GM10266 (cell line): ENCODE results near the gene TIGD2.
A peak's percentile ranks its signal among the peaks of the same experiment; 100 is the strongest.

ENCODE experiments used
- DNase-seq: peaks from one replicate; pipeline ENCODE4 v3.0.0; 2012; ENCODE audit errors: extremely low spot score
- TF ChIP-seq, protein P1 (sequence below): IDR thresholded peaks from 2 replicates; pipeline ENCODE4 v1.5.1; 2012; ENCODE audit warnings: mild to moderate bottlenecking, low read depth; ENCODE audit not compliant: control insufficient read depth, insufficient read depth; ENCODE audit errors: missing control alignments

TIGD2 gene

GRCh38 chr4:89108091-89108490 is 3.2 kb upstream of the TIGD2 start:
- TF ChIP-seq, protein P1, sequence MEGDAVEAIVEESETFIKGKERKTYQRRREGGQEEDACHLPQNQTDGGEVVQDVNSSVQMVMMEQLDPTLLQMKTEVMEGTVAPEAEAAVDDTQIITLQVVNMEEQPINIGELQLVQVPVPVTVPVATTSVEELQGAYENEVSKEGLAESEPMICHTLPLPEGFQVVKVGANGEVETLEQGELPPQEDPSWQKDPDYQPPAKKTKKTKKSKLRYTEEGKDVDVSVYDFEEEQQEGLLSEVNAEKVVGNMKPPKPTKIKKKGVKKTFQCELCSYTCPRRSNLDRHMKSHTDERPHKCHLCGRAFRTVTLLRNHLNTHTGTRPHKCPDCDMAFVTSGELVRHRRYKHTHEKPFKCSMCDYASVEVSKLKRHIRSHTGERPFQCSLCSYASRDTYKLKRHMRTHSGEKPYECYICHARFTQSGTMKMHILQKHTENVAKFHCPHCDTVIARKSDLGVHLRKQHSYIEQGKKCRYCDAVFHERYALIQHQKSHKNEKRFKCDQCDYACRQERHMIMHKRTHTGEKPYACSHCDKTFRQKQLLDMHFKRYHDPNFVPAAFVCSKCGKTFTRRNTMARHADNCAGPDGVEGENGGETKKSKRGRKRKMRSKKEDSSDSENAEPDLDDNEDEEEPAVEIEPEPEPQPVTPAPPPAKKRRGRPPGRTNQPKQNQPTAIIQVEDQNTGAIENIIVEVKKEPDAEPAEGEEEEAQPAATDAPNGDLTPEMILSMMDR: no peak
- DNase-seq: no peak

GRCh38 chr4:89109841-89110540 is 1.3 kb upstream of the TIGD2 start:
- TF ChIP-seq, protein P1: no peak
- no peak for DNase-seq

DNA sequence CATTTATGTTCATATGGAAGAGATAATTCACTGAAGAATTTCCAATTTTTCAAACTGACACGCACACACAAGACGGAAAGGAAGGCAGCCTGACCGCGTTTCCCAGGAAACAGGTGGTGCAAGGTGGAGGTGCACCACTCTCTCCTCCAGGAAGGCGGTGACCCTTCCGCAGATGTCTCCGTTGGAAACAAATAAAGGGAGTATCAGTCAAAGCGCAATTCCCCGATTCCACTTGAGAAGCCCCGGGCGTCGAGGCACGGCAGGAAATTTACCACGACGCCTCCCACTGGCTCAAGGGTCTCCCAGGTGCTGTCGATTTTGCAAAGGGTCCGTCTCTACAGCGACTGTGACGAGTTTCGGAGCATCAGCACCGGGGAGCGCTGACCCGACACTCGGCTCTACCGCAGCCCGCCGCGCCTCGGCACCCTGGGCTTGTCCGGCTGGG is 770 bp upstream of the TIGD2 start:
- no peak for DNase-seq
- TF ChIP-seq, protein P1: no peak

- no peak for DNase-seq
- TF ChIP-seq, protein P1: no peak
Measured at GRCh38 chr4:89111833-89112563, 665 bp downstream of the TIGD2 start.

DNA sequence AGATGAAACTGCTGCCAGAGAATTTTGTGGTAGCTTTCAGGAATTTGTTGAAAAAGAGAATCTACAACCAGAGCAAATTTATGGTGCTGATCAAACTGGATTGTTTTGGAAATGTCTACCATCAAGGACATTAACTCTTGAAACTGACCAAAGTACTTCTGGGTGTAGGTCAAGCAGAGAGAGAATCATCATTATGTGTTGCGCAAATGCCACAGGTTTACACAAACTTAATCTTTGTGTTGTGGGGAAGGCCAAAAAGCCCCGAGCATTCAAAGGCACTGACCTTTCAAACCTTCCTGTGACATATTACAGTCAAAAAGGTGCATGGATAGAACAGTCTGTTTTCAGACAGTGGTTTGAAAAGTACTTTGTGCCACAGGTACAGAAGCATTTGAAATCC is 2.1 kb downstream of the TIGD2 start:
- no peak for DNase-seq
- TF ChIP-seq, protein P1: no peak

DNA sequence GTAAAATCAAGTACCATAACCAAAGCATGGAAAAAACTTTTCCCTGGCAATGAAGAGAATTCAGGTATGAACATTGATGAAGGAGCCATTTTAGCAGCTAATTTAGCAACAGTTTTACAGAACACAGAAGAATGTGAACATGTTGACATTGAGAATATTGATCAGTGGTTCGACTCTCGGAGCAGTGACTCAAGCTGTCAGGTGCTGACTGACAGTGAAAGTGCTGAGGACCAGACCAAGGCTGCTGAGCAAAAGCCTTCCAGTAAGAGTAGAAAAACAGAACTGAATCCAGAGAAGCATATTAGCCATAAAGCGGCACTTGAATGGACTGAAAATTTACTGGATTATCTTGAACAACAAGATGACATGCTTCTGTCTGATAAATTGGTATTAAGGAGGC is 2.8 kb downstream of the TIGD2 start:
- TF ChIP-seq, protein P1: no peak

DNA sequence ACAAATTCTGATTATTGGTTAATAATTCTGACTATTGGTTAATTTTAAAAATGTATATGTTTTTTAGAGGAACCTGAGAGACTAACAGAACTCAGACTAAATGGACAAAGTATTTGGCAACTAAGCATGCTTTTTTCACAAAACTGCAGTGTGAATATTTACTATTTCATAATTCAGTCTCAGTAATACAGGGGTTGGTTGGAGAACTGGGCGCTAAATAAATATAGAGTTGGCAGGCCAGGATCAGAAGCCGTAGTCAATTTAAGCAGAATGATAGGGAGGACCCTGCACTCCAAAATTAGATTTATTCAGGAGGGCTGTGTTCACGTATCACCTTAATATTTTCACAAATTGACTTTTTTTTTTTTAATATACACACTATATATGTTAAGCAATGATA is 5.8 kb downstream of the TIGD2 start:
- TF ChIP-seq, protein P1: no peak
- DNase-seq: no peak

More for the DNA sequence above, 2.8 kb downstream of the TIGD2 start:
- peak; percentile 42 for DNase-seq
